HepG2 (cell line): ENCODE results near the gene NLRC5. TPM values are rescaled to one million over a fixed set of nuclear protein-coding genes. Genes with fewer than 3 reads are reported as not detected.

Experiments used
- BORCS8-MEF2B ChIP-seq: sonication (generic); formaldehyde crosslinking; IDR thresholded peaks from 2 replicates; pipeline ENCODE4 v1.8.0; 2022; ENCODE audit warnings: mild to moderate bottlenecking, missing genetic modification reagents
- HIVEP1 ChIP-seq: sonication (generic); formaldehyde crosslinking; IDR thresholded peaks from 2 replicates; pipeline ENCODE4 v1.4.0; 2020; ENCODE audit warnings: mild to moderate bottlenecking, missing genetic modification reagents
- HMG20B ChIP-seq: conservative IDR thresholded peaks from 2 replicates; pipeline ENCODE4 v1.6.1; 2016; ENCODE audit warnings: missing genetic modification reagents, missing compliant biosample characterization
- JARID2 ChIP-seq: sonication (generic); formaldehyde crosslinking; IDR thresholded peaks from 2 replicates; pipeline ENCODE4 v1.8.1; 2023; ENCODE audit warnings: missing genetic modification reagents, inconsistent platforms; ENCODE audit not compliant: insufficient replicate concordance
- JDP2 ChIP-seq: sonication (generic); formaldehyde crosslinking; IDR thresholded peaks from 2 replicates; pipeline ENCODE4 v1.8.1; 2022; ENCODE audit warnings: missing genetic modification reagents, borderline replicate concordance
- KDM2A ChIP-seq: sonication (generic); formaldehyde crosslinking; IDR thresholded peaks from 2 replicates; pipeline ENCODE4 v1.4.0; 2020; ENCODE audit warnings: low read depth, missing genetic modification reagents, borderline replicate concordance
- KLF6 ChIP-seq: IDR thresholded peaks from 2 replicates; pipeline ENCODE4 v1.8.0; 2016; ENCODE audit warnings: missing biosample characterization, missing genetic modification reagents
- NONO ChIP-seq, 2 experiments: fragments of 450-650 bp in 1 of 2; sonication (generic) in 1 of 2; formaldehyde crosslinking in 1 of 2; IDR thresholded peaks in 1 of 2; conservative IDR thresholded peaks in 1 of 2; 2 replicates each; pipeline versions ENCODE4 v1.6.1 to v1.8.0; 2017 to 2022; ENCODE audit warnings: mild to moderate bottlenecking in 1 of 2, missing genetic modification reagents in 1 of 2, moderate library complexity in 1 of 2
- SATB2 ChIP-seq: sonication (generic); formaldehyde crosslinking; IDR thresholded peaks from 2 replicates; pipeline ENCODE4 v1.5.0; 2020; ENCODE audit warnings: missing genetic modification reagents
- SOX6 ChIP-seq, 2 experiments: fragments of 450-650 bp in 1 of 2; sonication (generic) in 1 of 2; formaldehyde crosslinking in 1 of 2; IDR thresholded peaks; 2 replicates each; pipeline versions ENCODE4 v1.4.0 to v1.6.1; 2017 to 2020; ENCODE audit warnings: antibody characterized with exemption in 1 of 2, mild to moderate bottlenecking in 1 of 2, missing genetic modification reagents in 1 of 2
- ZNF160 ChIP-seq: sonication (generic); formaldehyde crosslinking; IDR thresholded peaks from 2 replicates; pipeline ENCODE4 v1.8.0; 2022; ENCODE audit warnings: mild to moderate bottlenecking, inconsistent platforms, missing genetic modification reagents
- ZNF282 ChIP-seq: fragments of 450-650 bp; IDR thresholded peaks from 2 replicates; pipeline ENCODE4 v1.6.1; 2018; ENCODE audit not compliant: partially characterized antibody
- ZNF329 ChIP-seq: sonication (generic); formaldehyde crosslinking; IDR thresholded peaks from 2 replicates; pipeline ENCODE4 v1.9.0; 2021; ENCODE audit warnings: low read depth, mild to moderate bottlenecking, missing genetic modification reagents
- ZNF350 ChIP-seq: sonication (generic); formaldehyde crosslinking; IDR thresholded peaks from 2 replicates; pipeline ENCODE4 v1.4.0; 2020; ENCODE audit warnings: mild to moderate bottlenecking, low read depth, missing genetic modification reagents, borderline replicate concordance
- ZNF646 ChIP-seq: sonication (generic); formaldehyde crosslinking; IDR thresholded peaks from 2 replicates; pipeline ENCODE4 v1.9.0; 2021; ENCODE audit warnings: mild to moderate bottlenecking, missing genetic modification reagents
- ZNF879 ChIP-seq: sonication (generic); formaldehyde crosslinking; IDR thresholded peaks from 2 replicates; pipeline ENCODE4 v1.8.1; 2023; ENCODE audit warnings: missing genetic modification reagents
- polyA plus RNA-seq, 8 experiments: library from polyadenylated mRNA; depleted of rRNA in 3 of 8; stranded (reverse) in 7 of 8; unstranded in 1 of 8; fragments of >200 nt; fragmentation: Illumina TruSeq in 4 of 8; extraction: Trizol in 4 of 8; gene quantifications; 2 replicates each; pipeline versions ENCODE4 v1.2.1 to v1.2.3, GENCODE V29; 2011 to 2016; ENCODE audit warnings: low read depth in 4 of 8, missing spikeins in 1 of 8, mixed read lengths in 1 of 8; ENCODE audit not compliant: insufficient read depth in 1 of 8
- total RNA-seq, 5 experiments: library from RNA; depleted of rRNA; stranded (reverse); fragments of >200 nt; fragmentation: Illumina TruSeq; extraction: Trizol; gene quantifications; 2 replicates each; pipeline ENCODE4 v1.2.3, GENCODE V29; 2016; ENCODE audit warnings: low read depth in 1 of 5
- TF ChIP-seq, protein P1 (sequence below): IDR thresholded peaks from 2 replicates; pipeline ENCODE4 v1.6.1; 2016; ENCODE audit warnings: missing compliant biosample characterization, missing genetic modification reagents, borderline replicate concordance
- TF ChIP-seq, protein P2 (sequence below): sonication (generic); formaldehyde crosslinking; IDR thresholded peaks from 2 replicates; pipeline ENCODE4 v1.5.0; 2020; ENCODE audit warnings: missing genetic modification reagents
- TF ChIP-seq, protein P3 (sequence below): sonication (generic); formaldehyde crosslinking; conservative IDR thresholded peaks from 2 replicates; pipeline ENCODE4 v1.4.0; 2020; ENCODE audit warnings: missing genetic modification reagents

The NLRC5 gene
- total and polyA plus RNA-seq, 2 of the 13 experiments (the other 11 are each of a cell fraction or from before 2014, with no cell fraction given): 6.3 to 12.7 TPM

- TF ChIP-seq ZNF646 (CRISPR knock-in tag): no peak
- no peak for TF ChIP-seq SATB2 (CRISPR knock-in tag)
- TF ChIP-seq JARID2 (CRISPR knock-in tag): no peak
- TF ChIP-seq KDM2A (CRISPR knock-in tag): peak; percentile 37; the same call in 1 of the 2 replicates
- no peak for TF ChIP-seq JDP2 (CRISPR knock-in tag)
- 0 out of 2 replicates have a peak, but pooled peaks have one; percentile 37 for TF ChIP-seq KLF6 (CRISPR knock-in tag)
- 0 out of 2 replicates have a peak, but pooled peaks have one; percentile 11 for TF ChIP-seq HIVEP1 (CRISPR knock-in tag)
- TF ChIP-seq NONO (IDR thresholded peaks at IDR 0.05): no peak
- TF ChIP-seq NONO (CRISPR knock-in tag; conservative IDR thresholded peaks at IDR 0.05): no peak
- no peak for TF ChIP-seq BORCS8-MEF2B (CRISPR knock-in tag)
- TF ChIP-seq ZNF329 (CRISPR knock-in tag): no peak
- no peak for TF ChIP-seq HMG20B (CRISPR knock-in tag)
- no peak for TF ChIP-seq ZNF350 (CRISPR knock-in tag)
- no peak for TF ChIP-seq ZNF160 (CRISPR knock-in tag)
- TF ChIP-seq SOX6 (IDR thresholded peaks at IDR 0.05): no peak
- 0 out of 2 replicates have a peak, but pooled peaks have one; percentile 25 for TF ChIP-seq SOX6 (CRISPR knock-in tag; IDR thresholded peaks at IDR 0.05)
- no peak for TF ChIP-seq ZNF282
- TF ChIP-seq, protein P1, sequence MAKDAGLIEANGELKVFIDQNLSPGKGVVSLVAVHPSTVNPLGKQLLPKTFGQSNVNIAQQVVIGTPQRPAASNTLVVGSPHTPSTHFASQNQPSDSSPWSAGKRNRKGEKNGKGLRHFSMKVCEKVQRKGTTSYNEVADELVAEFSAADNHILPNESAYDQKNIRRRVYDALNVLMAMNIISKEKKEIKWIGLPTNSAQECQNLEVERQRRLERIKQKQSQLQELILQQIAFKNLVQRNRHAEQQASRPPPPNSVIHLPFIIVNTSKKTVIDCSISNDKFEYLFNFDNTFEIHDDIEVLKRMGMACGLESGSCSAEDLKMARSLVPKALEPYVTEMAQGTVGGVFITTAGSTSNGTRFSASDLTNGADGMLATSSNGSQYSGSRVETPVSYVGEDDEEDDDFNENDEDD (CRISPR knock-in tag): no peak
- TF ChIP-seq ZNF879: no peak
- TF ChIP-seq, protein P2, sequence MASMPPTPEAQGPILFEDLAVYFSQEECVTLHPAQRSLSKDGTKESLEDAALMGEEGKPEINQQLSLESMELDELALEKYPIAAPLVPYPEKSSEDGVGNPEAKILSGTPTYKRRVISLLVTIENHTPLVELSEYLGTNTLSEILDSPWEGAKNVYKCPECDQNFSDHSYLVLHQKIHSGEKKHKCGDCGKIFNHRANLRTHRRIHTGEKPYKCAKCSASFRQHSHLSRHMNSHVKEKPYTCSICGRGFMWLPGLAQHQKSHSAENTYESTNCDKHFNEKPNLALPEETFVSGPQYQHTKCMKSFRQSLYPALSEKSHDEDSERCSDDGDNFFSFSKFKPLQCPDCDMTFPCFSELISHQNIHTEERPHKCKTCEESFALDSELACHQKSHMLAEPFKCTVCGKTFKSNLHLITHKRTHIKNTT (CRISPR knock-in tag): no peak
- TF ChIP-seq, protein P3, sequence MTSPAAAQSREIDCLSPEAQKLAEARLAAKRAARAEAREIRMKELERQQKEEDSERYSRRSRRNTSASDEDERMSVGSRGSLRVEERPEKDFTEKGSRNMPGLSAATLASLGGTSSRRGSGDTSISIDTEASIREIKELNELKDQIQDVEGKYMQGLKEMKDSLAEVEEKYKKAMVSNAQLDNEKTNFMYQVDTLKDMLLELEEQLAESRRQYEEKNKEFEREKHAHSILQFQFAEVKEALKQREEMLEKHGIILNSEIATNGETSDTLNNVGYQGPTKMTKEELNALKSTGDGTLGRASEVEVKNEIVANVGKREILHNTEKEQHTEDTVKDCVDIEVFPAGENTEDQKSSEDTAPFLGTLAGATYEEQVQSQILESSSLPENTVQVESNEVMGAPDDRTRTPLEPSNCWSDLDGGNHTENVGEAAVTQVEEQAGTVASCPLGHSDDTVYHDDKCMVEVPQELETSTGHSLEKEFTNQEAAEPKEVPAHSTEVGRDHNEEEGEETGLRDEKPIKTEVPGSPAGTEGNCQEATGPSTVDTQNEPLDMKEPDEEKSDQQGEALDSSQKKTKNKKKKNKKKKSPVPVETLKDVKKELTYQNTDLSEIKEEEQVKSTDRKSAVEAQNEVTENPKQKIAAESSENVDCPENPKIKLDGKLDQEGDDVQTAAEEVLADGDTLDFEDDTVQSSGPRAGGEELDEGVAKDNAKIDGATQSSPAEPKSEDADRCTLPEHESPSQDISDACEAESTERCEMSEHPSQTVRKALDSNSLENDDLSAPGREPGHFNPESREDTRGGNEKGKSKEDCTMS (CRISPR knock-in tag): no peak
Observed at GRCh38 chr16:56973294-56973689, 16.1 kb upstream of the NLRC5 start (continued).
